Fibroblast of lung (primary cell): ENCODE results near the gene PDE3A. TPM values are rescaled to one million over a fixed set of nuclear protein-coding genes. Genes with fewer than 3 reads are reported as not detected.

Source experiments
- DNase-seq, 2 donors: peaks; one replicate each; pipeline versions ENCODE4 v3.0.0 to v3.0.0-alpha.2; 2010; ENCODE audit warnings: low read depth in 2 of 2
- H2AFZ ChIP-seq: 2 replicates; pipeline ENCODE4 v1.5.1; 2012; ENCODE audit warnings: low read length, control low read depth, inconsistent platforms
- H3K27ac ChIP-seq: 2 replicates; pipeline ENCODE4 v1.5.1; 2011; ENCODE audit warnings: low read length, control low read depth; ENCODE audit not compliant: insufficient read depth
- H3K27me3 ChIP-seq: 2 replicates; pipeline ENCODE4 v1.5.1; 2011; ENCODE audit warnings: mild to moderate bottlenecking, low read length; ENCODE audit not compliant: control insufficient read depth, insufficient read depth
- H3K36me3 ChIP-seq: 2 replicates; pipeline ENCODE4 v1.5.1; 2011; ENCODE audit warnings: low read length; ENCODE audit not compliant: control insufficient read depth, insufficient read depth
- H3K4me1 ChIP-seq: 2 replicates; pipeline ENCODE4 v1.5.1; 2011; ENCODE audit warnings: low read length; ENCODE audit not compliant: control insufficient read depth, insufficient read depth; ENCODE audit errors: extremely low read depth
- H3K4me2 ChIP-seq: 2 replicates; pipeline ENCODE4 v1.5.1; 2011; ENCODE audit warnings: low read length, control low read depth; ENCODE audit not compliant: insufficient read depth; ENCODE audit errors: extremely low read depth
- H3K4me3 ChIP-seq, 4 experiments: fragments of 200-600 bp in 1 of 4; sonication (generic) in 1 of 4; replicated peaks in 1 of 4; 2 replicates each; pipeline ENCODE4 v1.5.1; 2011 to 2016; ENCODE audit warnings: low read length in 4 of 4, low read depth in 3 of 4, mild to moderate bottlenecking in 3 of 4, control low read depth in 2 of 4, inconsistent platforms in 1 of 4, mixed read lengths in 1 of 4; ENCODE audit not compliant: insufficient read depth in 1 of 4; ENCODE audit errors: control extremely low read depth in 1 of 4
- H3K79me2 ChIP-seq: 2 replicates; pipeline ENCODE4 v1.5.1; 2012; ENCODE audit warnings: mild to moderate bottlenecking, low read length, inconsistent platforms; ENCODE audit not compliant: control insufficient read depth, insufficient read depth
- H3K9ac ChIP-seq: 2 replicates; pipeline ENCODE4 v1.5.1; 2011; ENCODE audit warnings: mild to moderate bottlenecking, low read length, control low read depth; ENCODE audit not compliant: insufficient read depth
- H3K9me3 ChIP-seq: 2 replicates; pipeline ENCODE4 v1.5.1; 2012; ENCODE audit warnings: low read depth, low read length; ENCODE audit not compliant: control insufficient read depth, insufficient read depth
- H4K20me1 ChIP-seq: 2 replicates; pipeline ENCODE4 v1.5.1; 2011; ENCODE audit warnings: low read length; ENCODE audit not compliant: control insufficient read depth, insufficient read depth; ENCODE audit errors: extremely low read depth
- EZH2 ChIP-seq: IDR thresholded peaks from 2 replicates; pipeline ENCODE4 v1.5.1; 2012; ENCODE audit warnings: low read length, control low read depth, mild to moderate bottlenecking; ENCODE audit errors: missing control alignments
- polyA plus RNA-seq, 2 donors: library from polyadenylated mRNA; depleted of rRNA in 1 of 2; stranded (reverse) in 1 of 2; unstranded in 1 of 2; fragments of >200 nt; gene quantifications; 2 replicates each; pipeline ENCODE4 v1.2.1, GENCODE V29; 2011 to 2012; ENCODE audit warnings: missing spikeins in 1 of 2
- total RNA-seq: library from RNA; depleted of rRNA; stranded (reverse); fragments of >200 nt; gene quantifications from 2 replicates; pipeline ENCODE4 v1.2.1, GENCODE V29; 2014
- TF ChIP-seq, protein P1 (sequence below), 2 donors: IDR thresholded peaks in 1 of 2; conservative IDR thresholded peaks in 1 of 2; 1 replicate in 1 of 2; 2 replicates in 1 of 2; pipeline ENCODE4 v1.5.1; 2011 to 2012; ENCODE audit warnings: low read length in 2 of 2, control low read depth in 1 of 2, inconsistent platforms in 1 of 2, low read depth in 1 of 2, mild to moderate bottlenecking in 1 of 2

Gene PDE3A
- total and polyA plus RNA-seq, 2 donors (not counting 1 experiment from before 2014, with no cell fraction given): 0.17 to 2.7 TPM

DNA sequence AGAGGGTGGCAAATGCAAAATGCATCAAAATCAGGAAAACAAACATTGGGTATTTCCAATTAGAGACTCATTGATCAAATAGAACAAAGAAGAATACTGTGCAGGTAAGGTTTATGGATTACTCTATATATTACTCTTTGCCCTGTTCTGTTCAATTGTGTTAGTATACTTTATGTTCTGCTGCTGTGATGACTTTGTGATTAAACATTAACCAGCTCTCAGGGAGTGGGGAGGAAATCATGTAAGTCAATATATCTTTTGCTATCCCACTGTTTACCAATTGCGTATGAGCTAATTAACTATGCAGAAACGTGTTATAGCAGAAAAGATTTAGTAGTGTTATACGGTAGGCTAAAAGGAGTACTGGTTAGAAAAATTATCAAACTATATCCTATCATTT lies 129.4 kb downstream of the PDE3A start:
- TF ChIP-seq, protein P1, sequence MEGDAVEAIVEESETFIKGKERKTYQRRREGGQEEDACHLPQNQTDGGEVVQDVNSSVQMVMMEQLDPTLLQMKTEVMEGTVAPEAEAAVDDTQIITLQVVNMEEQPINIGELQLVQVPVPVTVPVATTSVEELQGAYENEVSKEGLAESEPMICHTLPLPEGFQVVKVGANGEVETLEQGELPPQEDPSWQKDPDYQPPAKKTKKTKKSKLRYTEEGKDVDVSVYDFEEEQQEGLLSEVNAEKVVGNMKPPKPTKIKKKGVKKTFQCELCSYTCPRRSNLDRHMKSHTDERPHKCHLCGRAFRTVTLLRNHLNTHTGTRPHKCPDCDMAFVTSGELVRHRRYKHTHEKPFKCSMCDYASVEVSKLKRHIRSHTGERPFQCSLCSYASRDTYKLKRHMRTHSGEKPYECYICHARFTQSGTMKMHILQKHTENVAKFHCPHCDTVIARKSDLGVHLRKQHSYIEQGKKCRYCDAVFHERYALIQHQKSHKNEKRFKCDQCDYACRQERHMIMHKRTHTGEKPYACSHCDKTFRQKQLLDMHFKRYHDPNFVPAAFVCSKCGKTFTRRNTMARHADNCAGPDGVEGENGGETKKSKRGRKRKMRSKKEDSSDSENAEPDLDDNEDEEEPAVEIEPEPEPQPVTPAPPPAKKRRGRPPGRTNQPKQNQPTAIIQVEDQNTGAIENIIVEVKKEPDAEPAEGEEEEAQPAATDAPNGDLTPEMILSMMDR (conservative IDR thresholded peaks at IDR 0.05 in 1 of 2, IDR thresholded peaks at IDR 0.05 in 1 of 2; ENCODE audit: low read depth in 1 of 2, low read length in 2 of 2): no peak
- TF ChIP-seq EZH2: no peak
- H3K4me3 ChIP-seq: no peak overlapping the region

DNA sequence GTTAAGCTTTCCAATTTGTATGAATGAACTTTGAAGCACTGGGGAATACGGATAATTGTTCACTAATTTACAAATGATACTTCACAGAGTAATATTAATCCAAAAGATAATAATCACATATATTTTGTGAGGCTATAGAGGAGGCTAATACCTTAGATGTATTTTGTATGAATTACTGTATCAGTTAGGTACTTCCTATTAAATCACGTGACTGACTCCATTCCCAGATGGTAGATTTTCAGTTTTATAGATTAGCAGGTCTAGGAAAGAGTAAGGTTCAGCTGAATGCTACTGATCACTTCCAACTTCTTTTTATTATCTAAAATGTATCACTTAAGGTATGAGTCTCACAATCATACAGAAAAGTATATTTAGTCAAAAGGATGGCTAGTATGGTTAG lies 133.6 kb downstream of the PDE3A start:
- no peaks in the 10 kb centered on the region for H3K9me3 ChIP-seq
- no peaks in the 10 kb centered on the region for H3K79me2 ChIP-seq
- H4K20me1 ChIP-seq: no peaks in the 10 kb centered on the region
- H3K4me2 ChIP-seq: no peak overlapping the region
- no peak for TF ChIP-seq EZH2
- TF ChIP-seq, protein P1 (conservative IDR thresholded peaks at IDR 0.05 in 1 of 2, IDR thresholded peaks at IDR 0.05 in 1 of 2; ENCODE audit: low read depth in 1 of 2, low read length in 2 of 2): no peak
- H3K4me1 ChIP-seq: no peaks in the 10 kb centered on the region
- H3K36me3 ChIP-seq: no peaks in the 10 kb centered on the region
- no peak for DNase-seq
- no peaks in the 10 kb centered on the region for H3K27me3 ChIP-seq
- H3K4me3 ChIP-seq: no peak overlapping the region
- H3K9ac ChIP-seq: no peak overlapping the region
- H3K27ac ChIP-seq: no peak overlapping the region
- no peak overlapping the region for H2AFZ ChIP-seq

More for the DNA sequence above, 129.4 kb downstream of the PDE3A start:
- no peak overlapping the region for H3K9ac ChIP-seq
- no peaks in the 10 kb centered on the region for H3K27me3 ChIP-seq
- no peak overlapping the region for H3K27ac ChIP-seq
- H3K36me3 ChIP-seq: no peaks in the 10 kb centered on the region
- DNase-seq: no peak
- no peaks in the 10 kb centered on the region for H3K79me2 ChIP-seq
- no peak overlapping the region for H3K4me2 ChIP-seq
- H2AFZ ChIP-seq: no peak overlapping the region
- H3K4me1 ChIP-seq: peaks cover 9% of the 10 kb centered on the region
- no peaks in the 10 kb centered on the region for H4K20me1 ChIP-seq
- H3K9me3 ChIP-seq: no peaks in the 10 kb centered on the region

DNA sequence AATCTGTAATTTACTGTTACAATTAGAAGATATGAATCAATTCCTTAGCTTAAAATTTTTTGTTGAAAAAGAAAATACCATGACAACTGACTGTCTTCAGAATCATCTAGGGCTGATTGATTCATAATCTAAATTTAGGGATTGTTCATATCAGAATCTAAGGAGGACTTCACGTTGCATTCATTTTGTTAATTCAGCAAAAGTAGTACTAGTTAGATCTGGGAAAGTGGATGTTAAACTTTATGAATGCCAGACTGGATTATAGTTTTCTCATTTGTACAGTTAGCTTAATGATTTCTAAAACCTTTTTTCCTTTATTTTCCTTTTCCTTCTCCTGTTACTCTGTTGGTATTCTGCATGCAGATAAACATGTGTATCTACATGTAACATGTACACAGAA lies 135.5 kb downstream of the PDE3A start:
- Histone ChIP-seq H3K9ac (no peak overlapping the region), H3K27me3 (no peaks in the 10 kb centered on the region), H3K36me3 (no peaks in the 10 kb centered on the region), H3K79me2 (no peaks in the 10 kb centered on the region), H4K20me1 (no peaks in the 10 kb centered on the region), H3K27ac (no peak overlapping the region), H3K9me3 (no peaks in the 10 kb centered on the region), H3K4me3 (no peak overlapping the region), H3K4me2 (no peak overlapping the region), H2AFZ (no peak overlapping the region), H3K4me1 (no peaks in the 10 kb centered on the region)
- no peak for DNase-seq
- TF ChIP-seq, protein P1 (conservative IDR thresholded peaks at IDR 0.05 in 1 of 2, IDR thresholded peaks at IDR 0.05 in 1 of 2; ENCODE audit: low read depth in 1 of 2, low read length in 2 of 2): no peak
- TF ChIP-seq EZH2: no peak
